Testis (tissue), 3 donors: ENCODE data around the gene EIF2S2. TPM values are rescaled to one million over a fixed set of nuclear protein-coding genes. Genes with fewer than 3 reads are reported as not detected.

Source experiments
- DNase-seq: peaks from one replicate; pipeline ENCODE4 v3.0.0-alpha.2; 2019
- H3K27ac ChIP-seq, 2 donors: fragments of 200-600 bp; sonication (generic); one replicate each; pipeline ENCODE4 v1.5.1; 2019
- H3K27me3 ChIP-seq: fragments of 200-600 bp; sonication (generic); one replicate; pipeline ENCODE4 v1.5.1; 2019
- H3K36me3 ChIP-seq: fragments of 200-600 bp; sonication (generic); one replicate; pipeline ENCODE4 v1.5.1; 2017; ENCODE audit warnings: low read depth; ENCODE audit errors: missing control alignments
- H3K4me1 ChIP-seq: fragments of 200-600 bp; sonication (generic); one replicate; pipeline ENCODE4 v1.5.1; 2019
- H3K4me3 ChIP-seq, 2 donors: fragments of 200-600 bp; sonication (generic); one replicate each; pipeline ENCODE4 v1.5.1; 2017 to 2019
- H3K9me3 ChIP-seq: fragments of 200-600 bp; sonication (generic); one replicate; pipeline ENCODE4 v1.5.1; 2017
- POLR2A ChIP-seq: fragments of 450-650 bp; IDR thresholded peaks from one replicate; pipeline ENCODE4 v1.6.1; 2017; ENCODE audit warnings: antibody characterized with exemption, mild to moderate bottlenecking, moderate library complexity
- WGBS, 2 donors: methylation state at CpG; one replicate each; pipeline ENCODE4 v1.1.5; 2018; 5-methylcytosine and 5-hydroxymethylcytosine counted together
- intact Hi-C: fragments of 100-400 bp; cut with DNase I; formaldehyde crosslinking; loops from one replicate; pipeline ENCODE4 v1.15.1; 2023; ENCODE audit warnings: low total_unique reads
- polyA plus RNA-seq: library from polyadenylated mRNA; stranded (reverse); fragments of 350-450 nt; fragmentation: Illumina TruSeq; extraction: RNeasy Lipid Tissue Mini Kit (QIAGEN cat#74804); gene quantifications from one replicate; pipeline ENCODE4 v1.2.3, GENCODE V29; 2014; ENCODE audit warnings: low read depth, low replicate concordance; ENCODE audit not compliant: insufficient read depth
- total RNA-seq, 2 donors: library from RNA; depleted of rRNA; stranded (reverse); fragments of >200 nt; gene quantifications; one replicate each; pipeline ENCODE4 v1.2.3, GENCODE V29; 2016
- TF ChIP-seq, protein P1 (sequence below), 3 experiments: fragments of 450-650 bp in 2 of 3; fragments of 200-600 bp in 1 of 3; sonication (generic) in 1 of 3; IDR thresholded peaks; one replicate each; pipeline ENCODE4 v1.5.1; 2016 to 2019; ENCODE audit warnings: antibody characterized with exemption in 3 of 3, mild to moderate bottlenecking in 2 of 3, moderate library complexity in 1 of 3

The EIF2S2 gene
- total and polyA plus RNA-seq, 3 donors from 2014 or later, result 41.9 to 48.9 (median 45.4) TPM

- Histone ChIP-seq H3K4me1 (no peaks in the 10 kb centered on the region), H3K9me3 (no peaks in the 10 kb centered on the region), H3K4me3 (no peak overlapping the region), H3K36me3 (no peaks in the 10 kb centered on the region), H3K27me3 (no peaks in the 10 kb centered on the region), H3K27ac (no peak overlapping the region)
- no peak for TF ChIP-seq POLR2A
- TF ChIP-seq, protein P1, sequence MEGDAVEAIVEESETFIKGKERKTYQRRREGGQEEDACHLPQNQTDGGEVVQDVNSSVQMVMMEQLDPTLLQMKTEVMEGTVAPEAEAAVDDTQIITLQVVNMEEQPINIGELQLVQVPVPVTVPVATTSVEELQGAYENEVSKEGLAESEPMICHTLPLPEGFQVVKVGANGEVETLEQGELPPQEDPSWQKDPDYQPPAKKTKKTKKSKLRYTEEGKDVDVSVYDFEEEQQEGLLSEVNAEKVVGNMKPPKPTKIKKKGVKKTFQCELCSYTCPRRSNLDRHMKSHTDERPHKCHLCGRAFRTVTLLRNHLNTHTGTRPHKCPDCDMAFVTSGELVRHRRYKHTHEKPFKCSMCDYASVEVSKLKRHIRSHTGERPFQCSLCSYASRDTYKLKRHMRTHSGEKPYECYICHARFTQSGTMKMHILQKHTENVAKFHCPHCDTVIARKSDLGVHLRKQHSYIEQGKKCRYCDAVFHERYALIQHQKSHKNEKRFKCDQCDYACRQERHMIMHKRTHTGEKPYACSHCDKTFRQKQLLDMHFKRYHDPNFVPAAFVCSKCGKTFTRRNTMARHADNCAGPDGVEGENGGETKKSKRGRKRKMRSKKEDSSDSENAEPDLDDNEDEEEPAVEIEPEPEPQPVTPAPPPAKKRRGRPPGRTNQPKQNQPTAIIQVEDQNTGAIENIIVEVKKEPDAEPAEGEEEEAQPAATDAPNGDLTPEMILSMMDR (IDR thresholded peaks at IDR 0.05), result peak in 2 of 3 experiments; percentile 17 to 29
- intact Hi-C loops, result loop anchor here (10.0 kb wide), 1 partner anchor 211 kb away; no protein-coding TSS in a partner anchor
- 73 to 83% methylated on average over 16 of the region's 16 CpGs for WGBS, 2 donors
- DNase-seq, result no peak
Measured at GRCh38 chr20:34075647-34076046, 36.4 kb downstream of the EIF2S2 start.

- TF ChIP-seq, protein P1 (IDR thresholded peaks at IDR 0.05), result no peak
- no peak for TF ChIP-seq POLR2A
- Histone ChIP-seq H3K9me3 (no peaks in the 10 kb centered on the region), H3K27ac (no peak overlapping the region), H3K4me3 (no peak overlapping the region), H3K27me3 (no peaks in the 10 kb centered on the region), H3K4me1 (peaks cover 8% of the 10 kb centered on the region), H3K36me3 (no peaks in the 10 kb centered on the region)
- intact Hi-C loops, result loop anchor here (10.0 kb wide), 1 partner anchor 209 kb away; no protein-coding TSS in a partner anchor
- 69 to 94% methylated on average over 4 to 7 of the region's 7 CpGs for WGBS, 2 donors
- no peak for DNase-seq
Measured at GRCh38 chr20:34074101-34074760, 37.8 kb downstream of the EIF2S2 start.

GRCh38 chr20:34072778-34073177 is 39.3 kb downstream of the EIF2S2 start:
- H3K36me3 ChIP-seq, result no peaks in the 10 kb centered on the region
- peaks cover 11% of the 10 kb centered on the region for H3K4me1 ChIP-seq
- no peak overlapping the region for H3K27ac ChIP-seq
- WGBS, 2 donors, result 92% methylated on average over 1 of the region's 1 CpG
- DNase-seq, result no peak
- intact Hi-C loops, result loop anchor here (10.0 kb wide), 1 partner anchor 208 kb away; no protein-coding TSS in a partner anchor
- TF ChIP-seq, protein P1 (IDR thresholded peaks at IDR 0.05), result no peak
- TF ChIP-seq POLR2A, result no peak
- no peaks in the 10 kb centered on the region for H3K27me3 ChIP-seq
- no peaks in the 10 kb centered on the region for H3K9me3 ChIP-seq
- no peak overlapping the region for H3K4me3 ChIP-seq

DNA sequence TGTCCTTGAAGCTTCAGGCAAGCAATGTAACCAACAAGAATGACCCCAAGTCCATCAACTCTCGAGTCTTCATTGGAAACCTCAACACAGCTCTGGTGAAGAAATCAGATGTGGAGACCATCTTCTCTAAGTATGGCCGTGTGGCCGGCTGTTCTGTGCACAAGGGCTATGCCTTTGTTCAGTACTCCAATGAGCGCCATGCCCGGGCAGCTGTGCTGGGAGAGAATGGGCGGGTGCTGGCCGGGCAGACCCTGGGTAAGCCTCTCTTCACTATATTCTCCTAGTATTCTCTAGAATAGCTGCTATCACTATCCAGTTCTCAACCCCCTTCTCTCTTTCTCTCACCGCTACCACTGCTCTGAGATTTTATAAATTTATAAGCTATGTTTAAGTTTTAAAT is 40.0 kb downstream of the EIF2S2 start:
- WGBS, 2 donors, result 91% methylated on average over 8 of the region's 8 CpGs
- no peak for DNase-seq
- Histone ChIP-seq H3K4me3 (no peak overlapping the region), H3K9me3 (no peaks in the 10 kb centered on the region), H3K27me3 (no peaks in the 10 kb centered on the region), H3K36me3 (no peaks in the 10 kb centered on the region), H3K4me1 (peaks cover 11% of the 10 kb centered on the region), H3K27ac (no peak overlapping the region)
- intact Hi-C loops, result loop anchor here (10.0 kb wide), 1 partner anchor 207 kb away; no protein-coding TSS in a partner anchor
- TF ChIP-seq POLR2A, result no peak
- TF ChIP-seq, protein P1 (IDR thresholded peaks at IDR 0.05), result no peak
